PC-9 (cell line): ENCODE results near the gene PHLDA1. TPM values are rescaled to one million over a fixed set of nuclear protein-coding genes. Genes with fewer than 3 reads are reported as not detected.

Experiments used
- BruUV-seq: library from RNA; stranded (reverse); fragments of 400-500 nt; replicated peaks from 2 replicates; lab custom pipeline; 2021; lab: Mats Ljungman, UMichigan
- CTCF ChIA-PET: fragments of 300-600 bp; sonication (Branson Sonifier 250); formaldehyde crosslinking; loops from one replicate; lab custom pipeline; 2022; ENCODE audit warnings: antibody characterized with exemption; lab: Charles Lee
- POLR2A ChIA-PET: fragments of 300-600 bp; sonication (Branson Sonifier 250); formaldehyde crosslinking; loops from one replicate; lab custom pipeline; 2022; ENCODE audit warnings: antibody characterized with exemption; ENCODE audit not compliant: unreplicated experiment; lab: Charles Lee
- DNase-seq, 2 experiments: peaks; one replicate each; pipeline versions ENCODE4 v3.0.0 to v3.0.0-alpha.2; 2015 to 2022; ENCODE audit warnings: mixed read lengths in 1 of 2
- H2AFZ ChIP-seq: fragments of 200-600 bp; sonication (generic); 2 replicates; pipeline ENCODE4 v1.8.1; 2017; ENCODE audit warnings: antibody characterized with exemption
- H3F3A ChIP-seq: fragments of 200-600 bp; sonication (generic); 2 replicates; pipeline ENCODE4 v1.8.1; 2017; ENCODE audit warnings: antibody characterized with exemption, mild to moderate bottlenecking, low read depth; ENCODE audit not compliant: insufficient read depth
- H3K27ac ChIP-seq: fragments of 200-600 bp; sonication (generic); 2 replicates; pipeline ENCODE4 v1.6.1; 2016; ENCODE audit warnings: mixed run types
- H3K27me3 ChIP-seq: fragments of 200-600 bp; sonication (generic); 2 replicates; pipeline ENCODE4 v1.6.1; 2016; ENCODE audit warnings: low read depth, mixed run types; ENCODE audit not compliant: insufficient read depth
- H3K36me3 ChIP-seq: fragments of 200-600 bp; sonication (generic); 2 replicates; pipeline ENCODE4 v1.6.1; 2016; ENCODE audit warnings: low read depth, mixed run types
- H3K4me1 ChIP-seq: fragments of 200-600 bp; sonication (generic); replicated peaks from 2 replicates; pipeline ENCODE4 v1.6.1; 2016; ENCODE audit warnings: mixed run types; ENCODE audit not compliant: insufficient read depth
- H3K4me2 ChIP-seq: fragments of 200-600 bp; sonication (generic); 2 replicates; pipeline ENCODE4 v1.6.1; 2017; ENCODE audit warnings: mixed run types
- H3K4me3 ChIP-seq: fragments of 200-600 bp; sonication (generic); 2 replicates; pipeline ENCODE4 v1.6.1; 2016; ENCODE audit warnings: mixed run types
- H3K79me2 ChIP-seq: fragments of 200-600 bp; sonication (generic); 2 replicates; pipeline ENCODE4 v1.6.1; 2017; ENCODE audit warnings: low read depth, mixed run types
- H3K9me2 ChIP-seq: fragments of 200-600 bp; sonication (generic); 2 replicates; pipeline ENCODE4 v1.8.1; 2017; ENCODE audit warnings: mild to moderate bottlenecking; ENCODE audit not compliant: insufficient read depth
- H3K9me3 ChIP-seq: fragments of 200-600 bp; sonication (generic); 2 replicates; pipeline ENCODE4 v1.8.1; 2016; ENCODE audit warnings: low read depth; ENCODE audit not compliant: insufficient read depth
- H4K20me1 ChIP-seq: fragments of 200-600 bp; sonication (generic); 2 replicates; pipeline ENCODE4 v1.8.1; 2017; ENCODE audit not compliant: insufficient read depth
- EZH2 ChIP-seq: fragments of 200-600 bp; sonication (generic); IDR thresholded peaks from 2 replicates; pipeline ENCODE4 v1.8.0; 2017; ENCODE audit warnings: antibody characterized with exemption, low read depth
- intact Hi-C: fragments of 100-400 bp; cut with micrococcal nuclease; formaldehyde crosslinking; loops from one replicate; pipeline ENCODE4 v1.10.0; 2022; ENCODE audit not compliant: unreplicated experiment
- total RNA-seq: library from RNA; stranded (reverse); gene quantifications from 2 replicates; pipeline ENCODE4 v1.2.3, GENCODE V29; 2021
- TF ChIP-seq, protein P1 (sequence below): fragments of 200-600 bp; sonication (generic); conservative IDR thresholded peaks from 2 replicates; pipeline ENCODE4 v1.6.1; 2017; ENCODE audit warnings: mixed run types, antibody characterized with exemption, mild to moderate bottlenecking, moderate library complexity

The PHLDA1 gene
- total RNA-seq, 1 experiment from 2014 or later: 38.3 TPM

DNA sequence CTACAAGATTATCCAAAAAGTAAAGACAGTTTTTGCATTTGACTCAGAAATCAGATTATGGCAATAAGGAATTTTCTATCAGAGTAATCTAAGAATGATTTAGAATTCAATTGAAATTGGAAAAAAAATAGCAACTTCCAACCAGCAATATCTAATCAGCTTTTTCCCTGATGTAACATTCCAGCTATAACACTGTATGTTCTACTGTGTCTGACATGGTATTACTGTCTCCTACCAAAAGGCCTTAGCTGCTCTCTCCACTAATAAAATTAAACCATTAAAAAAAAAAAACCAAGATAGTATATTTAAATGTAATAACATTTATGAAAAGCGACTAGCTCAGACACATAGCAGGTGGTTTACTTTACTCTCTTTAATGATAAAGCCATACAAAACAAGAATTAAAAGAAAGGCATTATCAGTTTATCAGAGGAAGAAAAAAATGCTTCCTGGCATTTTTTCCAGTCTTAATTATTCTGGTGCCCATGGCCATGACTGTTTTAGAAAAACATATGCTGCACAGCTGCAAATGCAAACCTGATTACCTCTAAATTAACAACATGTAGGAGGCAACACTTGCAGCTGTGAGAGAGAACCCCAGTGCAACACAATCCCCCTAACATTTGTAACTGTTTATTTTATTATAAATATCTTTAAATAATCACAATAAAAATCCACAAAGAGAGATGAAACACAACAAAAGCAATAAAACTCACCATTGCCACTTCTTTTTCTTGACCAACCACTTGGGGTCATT, 28.8 kb downstream of the PHLDA1 start:
- TF ChIP-seq, protein P1, sequence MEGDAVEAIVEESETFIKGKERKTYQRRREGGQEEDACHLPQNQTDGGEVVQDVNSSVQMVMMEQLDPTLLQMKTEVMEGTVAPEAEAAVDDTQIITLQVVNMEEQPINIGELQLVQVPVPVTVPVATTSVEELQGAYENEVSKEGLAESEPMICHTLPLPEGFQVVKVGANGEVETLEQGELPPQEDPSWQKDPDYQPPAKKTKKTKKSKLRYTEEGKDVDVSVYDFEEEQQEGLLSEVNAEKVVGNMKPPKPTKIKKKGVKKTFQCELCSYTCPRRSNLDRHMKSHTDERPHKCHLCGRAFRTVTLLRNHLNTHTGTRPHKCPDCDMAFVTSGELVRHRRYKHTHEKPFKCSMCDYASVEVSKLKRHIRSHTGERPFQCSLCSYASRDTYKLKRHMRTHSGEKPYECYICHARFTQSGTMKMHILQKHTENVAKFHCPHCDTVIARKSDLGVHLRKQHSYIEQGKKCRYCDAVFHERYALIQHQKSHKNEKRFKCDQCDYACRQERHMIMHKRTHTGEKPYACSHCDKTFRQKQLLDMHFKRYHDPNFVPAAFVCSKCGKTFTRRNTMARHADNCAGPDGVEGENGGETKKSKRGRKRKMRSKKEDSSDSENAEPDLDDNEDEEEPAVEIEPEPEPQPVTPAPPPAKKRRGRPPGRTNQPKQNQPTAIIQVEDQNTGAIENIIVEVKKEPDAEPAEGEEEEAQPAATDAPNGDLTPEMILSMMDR: no peak
- no peak for TF ChIP-seq EZH2
- no peak overlapping the region for H3K27ac ChIP-seq
- POLR2A ChIA-PET: interaction anchor here (0.5 kb wide), 1 partner anchor 11 kb away, joined by 3 read pairs; no protein-coding TSS in a partner anchor

DNA sequence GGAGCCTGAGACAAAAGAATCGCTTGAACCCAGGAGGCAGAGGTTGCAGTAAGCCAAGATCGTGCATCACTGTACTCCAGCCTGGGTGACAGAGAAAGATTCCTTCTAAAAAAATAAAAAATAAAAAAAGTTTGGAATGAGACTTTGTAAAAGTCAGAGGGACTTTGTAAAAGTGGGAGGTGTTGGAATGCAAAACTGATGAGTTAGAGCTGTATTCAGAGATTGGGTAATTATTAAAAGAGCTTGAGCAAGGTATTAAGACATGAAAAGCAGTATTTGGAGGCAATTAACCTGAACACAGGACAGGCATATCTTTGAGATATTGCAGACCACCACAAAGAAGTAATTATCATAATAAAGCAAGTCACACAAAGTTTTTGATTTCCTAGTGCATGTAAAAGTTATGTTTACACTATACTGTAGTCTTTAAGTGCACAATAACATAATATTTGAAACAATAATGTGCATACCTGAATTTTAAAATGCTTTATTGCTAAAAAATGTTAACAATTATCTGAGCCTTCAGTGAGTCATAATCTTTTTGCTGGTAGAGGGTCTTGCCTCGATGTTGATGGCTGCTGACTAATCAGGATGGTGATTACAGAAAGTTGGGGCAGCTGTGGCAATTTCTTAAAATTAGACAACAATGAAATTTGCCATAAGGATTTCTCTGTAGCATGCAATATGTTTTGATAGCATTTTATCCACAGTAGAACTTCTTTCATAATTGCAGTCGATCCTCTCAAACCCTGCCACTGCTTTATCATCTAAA, 33.1 kb downstream of the PHLDA1 start:
- intact Hi-C loops: no loop called here
- no TSS peak for BruUV-seq
- H3K27me3 ChIP-seq: no peaks in the 10 kb centered on the region
- peaks cover 16% of the 10 kb centered on the region; the same call in 1 of the 2 replicates for H3F3A ChIP-seq
- H3K9me2 ChIP-seq: peaks cover 5% of the 10 kb centered on the region; the same call in 1 of the 2 replicates
- H3K79me2 ChIP-seq: no peaks in the 10 kb centered on the region
- ChIA-PET CTCF (no interaction called here), POLR2A (interaction anchor here (0.6 kb wide), 1 partner anchor 159 kb away, joined by 3 read pairs; no protein-coding TSS in a partner anchor)
- H3K27ac ChIP-seq: no peak overlapping the region
- no peak overlapping the region for H3K4me2 ChIP-seq
- TF ChIP-seq EZH2: no peak
- TF ChIP-seq, protein P1: no peak
- no peaks in the 10 kb centered on the region for H3K9me3 ChIP-seq
- H3K4me1 ChIP-seq: peaks cover 56% of the 10 kb centered on the region
- no peaks in the 10 kb centered on the region for H3K36me3 ChIP-seq
- no peak overlapping the region for H2AFZ ChIP-seq
- H4K20me1 ChIP-seq: no peaks in the 10 kb centered on the region
- H3K4me3 ChIP-seq: no peak overlapping the region
- DNase-seq: no peak

More for the DNA sequence above, 28.8 kb downstream of the PHLDA1 start:
- Histone ChIP-seq H3K4me3 (no peak overlapping the region), H3K4me2 (no peak overlapping the region), H3K36me3 (no peaks in the 10 kb centered on the region), H3K9me3 (0 out of 2 replicates have a peak, but pooled peaks cover 5% of the 10 kb centered on the region), H3K9me2 (no peaks in the 10 kb centered on the region), H3K4me1 (peaks cover 16% of the 10 kb centered on the region), H4K20me1 (no peaks in the 10 kb centered on the region), H2AFZ (no peak overlapping the region), H3K27me3 (no peaks in the 10 kb centered on the region), H3K79me2 (no peaks in the 10 kb centered on the region), H3F3A (peaks cover 1% of the 10 kb centered on the region; the same call in 1 of the 2 replicates)
- intact Hi-C loops: no loop called here
- DNase-seq: no peak
- CTCF ChIA-PET: no interaction called here
- no TSS peak for BruUV-seq

DNA sequence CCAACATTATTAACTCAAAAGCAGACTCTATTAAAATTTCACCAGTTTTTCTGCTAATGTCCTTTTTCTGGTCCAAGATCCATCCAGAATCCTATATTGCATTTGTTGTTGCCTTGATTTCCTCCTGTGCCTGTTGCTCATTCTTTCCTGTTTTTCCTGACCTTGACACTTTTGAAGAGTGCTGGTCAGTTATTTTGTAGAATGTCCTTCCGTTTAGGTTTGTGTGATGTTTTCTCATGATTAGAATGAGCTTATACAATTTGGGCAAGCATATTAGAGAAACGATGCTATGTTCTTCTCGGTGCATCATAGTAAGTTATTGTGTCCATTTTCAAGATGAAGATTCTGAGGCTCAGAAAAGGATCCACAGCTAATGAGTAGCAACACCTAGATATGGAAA, 33.9 kb downstream of the PHLDA1 start:
- ChIA-PET POLR2A (no interaction called here), CTCF (interaction anchor here (0.6 kb wide), 1 partner anchor 33 kb away, joined by 3 read pairs; no protein-coding TSS in a partner anchor)
- Histone ChIP-seq H3K27me3 (no peaks in the 10 kb centered on the region), H3K79me2 (no peaks in the 10 kb centered on the region), H3K9me3 (no peaks in the 10 kb centered on the region), H3K36me3 (no peaks in the 10 kb centered on the region), H3K9me2 (peaks cover 5% of the 10 kb centered on the region; the same call in 1 of the 2 replicates), H3K27ac (0 out of 2 replicates have a peak overlapping the region, but pooled peaks have one; percentile 27), H3K4me3 (no peak overlapping the region), H2AFZ (no peak overlapping the region), H3K4me1 (peaks cover 60% of the 10 kb centered on the region), H3K4me2 (0 out of 2 replicates have a peak overlapping the region, but pooled peaks have one; percentile 30), H3F3A (peaks cover 16% of the 10 kb centered on the region; the same call in 1 of the 2 replicates), H4K20me1 (no peaks in the 10 kb centered on the region)
- intact Hi-C loops: no loop called here
- no peak for TF ChIP-seq EZH2
- TF ChIP-seq, protein P1: no peak
- no TSS peak for BruUV-seq
- no peak for DNase-seq
